Urinary bladder (tissue), 4 donors: ENCODE measurements around the gene SHC3. TPM values are rescaled to one million over a fixed set of nuclear protein-coding genes. Genes with fewer than 3 reads are reported as not detected.

Experiments used
- DNase-seq: peaks from one replicate; pipeline ENCODE4 v3.0.0-alpha.2; 2015; ENCODE audit errors: extremely low spot score
- H3K27ac ChIP-seq: one replicate; pipeline ENCODE4 v1.5.1; 2013; ENCODE audit warnings: low read depth, mild to moderate bottlenecking, moderate library complexity
- H3K36me3 ChIP-seq: one replicate; pipeline ENCODE4 v1.6.1; 2013; ENCODE audit warnings: mild to moderate bottlenecking, moderate library complexity; ENCODE audit not compliant: insufficient read depth
- H3K4me1 ChIP-seq: one replicate; pipeline ENCODE4 v1.6.1; 2013; ENCODE audit warnings: mild to moderate bottlenecking, moderate library complexity; ENCODE audit not compliant: insufficient read depth
- H3K4me3 ChIP-seq: one replicate; pipeline ENCODE4 v1.5.1; 2013; ENCODE audit warnings: low read depth, low read length
- WGBS: extraction: QIAGEN DNeasy Blood & Tissue Kit; methylation state at CpG from one replicate; pipeline ENCODE4 v1.1.7; 2013; 5-methylcytosine and 5-hydroxymethylcytosine counted together
- polyA plus RNA-seq: library from polyadenylated mRNA; stranded (reverse); fragments of 200-250 nt; gene quantifications from one replicate; pipeline ENCODE4 v1.2.3, GENCODE V29; 2013
- total RNA-seq: library from RNA; depleted of rRNA; stranded (reverse); fragments of >200 nt; gene quantifications from one replicate; pipeline ENCODE4 v1.2.3, GENCODE V29; 2014
- donor health status: healthy with polysubstance abuse.
- donor health status: healthy.

SHC3 gene
- total and polyA plus RNA-seq, 2 donors = 1.6 to 2.0 TPM

GRCh38 chr9:88996046-88996920 is 182.3 kb downstream of the SHC3 start:
- DNase-seq = no peak
- no peak overlapping the region for H3K4me3 ChIP-seq
- 84% methylated on average over 14 of the region's 14 CpGs for WGBS
- no peaks in the 10 kb centered on the region for H3K4me1 ChIP-seq
- no peaks in the 10 kb centered on the region for H3K36me3 ChIP-seq
- no peak overlapping the region for H3K27ac ChIP-seq

- Histone ChIP-seq H3K4me1 (no peaks in the 10 kb centered on the region), H3K4me3 (no peak overlapping the region), H3K36me3 (no peaks in the 10 kb centered on the region), H3K27ac (no peak overlapping the region)
- WGBS = 80% methylated on average over 6 of the region's 6 CpGs
- no peak for DNase-seq
Measured at GRCh38 chr9:88995627-88996026, 183.0 kb downstream of the SHC3 start.

- no peaks in the 10 kb centered on the region for H3K36me3 ChIP-seq
- H3K4me1 ChIP-seq = no peaks in the 10 kb centered on the region
- 31% methylated on average over 6 of the region's 6 CpGs for WGBS
- no peak overlapping the region for H3K27ac ChIP-seq
- DNase-seq = no peak
- no peak overlapping the region for H3K4me3 ChIP-seq
Measured at GRCh38 chr9:88995200-88995577, 183.4 kb downstream of the SHC3 start.

GRCh38 chr9:88994469-88995199 is 184.0 kb downstream of the SHC3 start:
- Histone ChIP-seq H3K4me1 (no peaks in the 10 kb centered on the region), H3K27ac (no peak overlapping the region), H3K36me3 (no peaks in the 10 kb centered on the region), H3K4me3 (no peak overlapping the region)
- DNase-seq = peak; percentile 56
- WGBS = 37% methylated on average over 9 of the region's 9 CpGs

- H3K36me3 ChIP-seq = no peaks in the 10 kb centered on the region
- H3K27ac ChIP-seq = no peak overlapping the region
- H3K4me1 ChIP-seq = no peaks in the 10 kb centered on the region
- H3K4me3 ChIP-seq = peak overlapping the region; percentile 16
- DNase-seq = no peak
- 48% methylated on average over 14 of the region's 14 CpGs for WGBS
Measured at GRCh38 chr9:88993871-88994460, 184.7 kb downstream of the SHC3 start.

GRCh38 chr9:88993327-88993726 is 185.3 kb downstream of the SHC3 start:
- Histone ChIP-seq H3K27ac (no peak overlapping the region), H3K36me3 (no peaks in the 10 kb centered on the region), H3K4me3 (no peak overlapping the region), H3K4me1 (no peaks in the 10 kb centered on the region)
- 32% methylated on average over 2 of the region's 2 CpGs for WGBS
- no peak for DNase-seq

GRCh38 chr9:88992556-88992955 is 186.1 kb downstream of the SHC3 start:
- DNase-seq = no peak
- no peak overlapping the region for H3K27ac ChIP-seq
- H3K4me1 ChIP-seq = no peaks in the 10 kb centered on the region
- WGBS = 45% methylated on average over 4 of the region's 4 CpGs
- peak overlapping the region; percentile 84 for H3K4me3 ChIP-seq
- no peaks in the 10 kb centered on the region for H3K36me3 ChIP-seq

- Histone ChIP-seq H3K36me3 (no peaks in the 10 kb centered on the region), H3K4me3 (peak within 1 kb of the TSS; percentile 84), H3K27ac (no peak within 1 kb of the TSS), H3K4me1 (no peaks in the 10 kb centered on the region)
- no peak for DNase-seq
- under 1% methylated on average over 94 of the region's 94 CpGs for WGBS
Measured at GRCh38 chr9:88991066-88992034, 187.3 kb downstream of the SHC3 start, which contains the start of gene S1PR3. Gene S1PR3, plus strand, starts transcription at chr9:88991468. Its CDS starts 9,733 bp downstream, at chr9:89001201.

GRCh38 chr9:88990729-88991065 is 187.9 kb downstream of the SHC3 start:
- H3K27ac ChIP-seq = no peak overlapping the region

GRCh38 chr9:88990041-88990728 is 188.4 kb downstream of the SHC3 start:
- Histone ChIP-seq H3K36me3 (no peaks in the 10 kb centered on the region), H3K4me1 (no peaks in the 10 kb centered on the region), H3K4me3 (no peak overlapping the region), H3K27ac (no peak overlapping the region)
- WGBS = 65% methylated on average over 25 of the region's 25 CpGs
- no peak for DNase-seq

More at GRCh38 chr9:88990729-88991065, 187.9 kb downstream of the SHC3 start:
- 21% methylated on average over 21 of the region's 21 CpGs for WGBS
- DNase-seq = no peak
- H3K4me1 ChIP-seq = no peaks in the 10 kb centered on the region
- no peaks in the 10 kb centered on the region for H3K36me3 ChIP-seq
- peak overlapping the region; percentile 84 for H3K4me3 ChIP-seq

- H3K36me3 ChIP-seq = no peaks in the 10 kb centered on the region
- no peak overlapping the region for H3K27ac ChIP-seq
- DNase-seq = no peak
- no peak overlapping the region for H3K4me3 ChIP-seq
- no peaks in the 10 kb centered on the region for H3K4me1 ChIP-seq
- WGBS = 37% methylated on average over 7 of the region's 7 CpGs
Measured at GRCh38 chr9:88988796-88989641, 189.6 kb downstream of the SHC3 start.

- no peak overlapping the region for H3K27ac ChIP-seq
- WGBS = 77% methylated on average over 4 of the region's 4 CpGs
- H3K4me3 ChIP-seq = no peak overlapping the region
- no peaks in the 10 kb centered on the region for H3K36me3 ChIP-seq
- no peaks in the 10 kb centered on the region for H3K4me1 ChIP-seq
- no peak for DNase-seq
Measured at GRCh38 chr9:88987661-88988060, 191.0 kb downstream of the SHC3 start.
